CD4-positive, alpha-beta T cell treated with Interleukin-15 for 1 hour (primary cell): Measurements from ENCODE around the gene ITPR1.
"Not testable (repeated sequence)": the region's sequence is repeated elsewhere in the genome, so short reads cannot be mapped to it uniquely, and the experiment has no call there.

Source experiments
- DNase-seq: peaks from one replicate; pipeline ENCODE4 v3.0.0-alpha.2; 2020

Gene ITPR1

GRCh38 chr3:4493014-4493940, at the start of gene ITPR1:
Gene ITPR1 (plus strand): TSS chr3:4493348. CDS start chr3:4516492, 23,144 bp downstream.
- DNase-seq: peak; percentile 99

GRCh38 chr3:4447295-4447999, 45.7 kb upstream of the ITPR1 start:
- DNase-seq: no peak

DNA sequence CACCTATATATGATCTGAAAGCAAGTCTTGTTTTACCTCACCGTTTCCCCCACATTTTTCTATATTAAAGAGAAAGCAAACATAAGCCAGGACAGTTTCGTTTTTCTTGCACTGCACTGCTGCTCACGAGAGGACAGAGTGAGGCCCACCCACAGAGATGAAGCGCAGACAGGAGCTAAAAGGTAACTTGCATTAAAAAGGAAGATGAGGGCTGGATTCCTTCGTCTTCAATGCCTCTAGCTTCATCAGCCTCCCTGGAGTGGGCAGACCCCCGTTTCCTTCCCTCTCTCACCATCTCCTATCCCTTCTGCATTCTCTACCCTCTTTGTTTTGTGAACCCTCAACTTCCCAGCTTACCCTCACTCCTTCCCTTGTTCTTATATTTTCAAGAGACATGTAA, 45.0 kb upstream of the ITPR1 start:
- no peak for DNase-seq

- DNase-seq: no peak
Observed at GRCh38 chr3:4449043-4449805, 43.9 kb upstream of the ITPR1 start.

DNA sequence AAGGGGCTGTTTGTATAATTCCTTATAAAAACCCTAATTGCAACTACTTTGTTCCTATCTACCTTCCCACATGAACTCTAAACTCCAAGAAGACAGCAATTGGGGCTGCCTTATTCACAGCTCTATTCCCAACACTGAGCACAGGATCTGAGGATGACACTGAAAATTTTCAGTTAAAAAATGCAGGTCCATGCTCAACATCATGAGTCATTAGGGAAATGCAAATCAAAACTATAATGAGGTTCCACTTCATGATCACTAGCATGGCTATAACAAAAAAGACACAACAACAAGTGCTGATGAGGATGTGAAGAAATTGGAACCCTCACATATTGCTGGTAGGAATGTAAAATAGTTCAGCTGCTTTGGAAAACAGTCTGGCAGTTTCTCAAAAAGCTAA, 39.0 kb upstream of the ITPR1 start:
- DNase-seq: no peak

GRCh38 chr3:4456780-4457179, 36.4 kb upstream of the ITPR1 start:
- DNase-seq: not testable (repeated sequence)

- no peak for DNase-seq
Observed at GRCh38 chr3:4458961-4459360, 34.2 kb upstream of the ITPR1 start.

- DNase-seq: no peak
Observed at GRCh38 chr3:4460334-4460733, 32.8 kb upstream of the ITPR1 start.

- DNase-seq: no peak
Observed at GRCh38 chr3:4461468-4462090, 31.6 kb upstream of the ITPR1 start.

- no peak for DNase-seq
Observed at GRCh38 chr3:4462369-4463040, 30.6 kb upstream of the ITPR1 start.

DNA sequence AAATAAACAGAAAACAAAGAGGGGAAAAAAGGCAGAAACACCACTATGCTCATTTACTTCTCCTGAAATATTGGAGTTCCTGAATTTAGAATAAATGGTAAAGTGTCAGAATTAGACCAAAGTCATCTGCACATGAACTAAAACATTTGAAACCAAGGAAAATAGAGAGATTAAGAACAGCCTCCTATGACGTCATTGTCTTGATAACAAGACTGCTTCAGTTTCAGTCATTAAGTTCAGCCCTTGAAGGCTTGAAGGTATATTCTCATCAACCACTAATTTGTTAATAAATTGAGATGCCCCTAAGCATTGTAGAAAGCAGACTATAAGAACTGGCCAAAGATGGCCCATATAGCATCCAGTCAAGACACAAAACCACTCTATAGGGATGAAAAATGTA, 28.6 kb upstream of the ITPR1 start:
- no peak for DNase-seq

- DNase-seq: peak; percentile 68
Observed at GRCh38 chr3:4466741-4467521, 26.2 kb upstream of the ITPR1 start, which contains the start of gene SUMF1. Gene SUMF1 (minus strand): TSS chr3:4467269. CDS start chr3:4467245, 24 bp downstream.

GRCh38 chr3:4467522-4467867, 25.7 kb upstream of the ITPR1 start:
- DNase-seq: no peak

DNA sequence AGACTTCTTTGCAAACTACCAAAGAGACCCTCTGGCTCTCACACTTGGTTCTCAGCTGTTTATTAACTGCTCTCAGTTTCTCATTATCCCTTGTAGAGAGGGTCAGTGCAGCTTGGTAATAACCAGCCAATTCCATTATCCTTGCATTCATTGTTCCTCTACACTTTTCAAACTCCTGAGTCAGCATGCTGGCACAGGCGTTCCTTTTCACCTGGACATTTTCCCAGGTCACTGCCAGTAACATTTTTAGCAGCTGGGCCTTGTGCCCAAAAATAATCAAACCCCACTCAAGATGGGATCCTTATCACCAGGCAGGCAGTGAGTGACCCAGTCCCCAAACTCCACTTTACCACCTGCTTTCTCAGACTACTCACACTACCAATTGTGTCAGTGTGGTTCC, 21.2 kb upstream of the ITPR1 start:
- no peak for DNase-seq

DNA sequence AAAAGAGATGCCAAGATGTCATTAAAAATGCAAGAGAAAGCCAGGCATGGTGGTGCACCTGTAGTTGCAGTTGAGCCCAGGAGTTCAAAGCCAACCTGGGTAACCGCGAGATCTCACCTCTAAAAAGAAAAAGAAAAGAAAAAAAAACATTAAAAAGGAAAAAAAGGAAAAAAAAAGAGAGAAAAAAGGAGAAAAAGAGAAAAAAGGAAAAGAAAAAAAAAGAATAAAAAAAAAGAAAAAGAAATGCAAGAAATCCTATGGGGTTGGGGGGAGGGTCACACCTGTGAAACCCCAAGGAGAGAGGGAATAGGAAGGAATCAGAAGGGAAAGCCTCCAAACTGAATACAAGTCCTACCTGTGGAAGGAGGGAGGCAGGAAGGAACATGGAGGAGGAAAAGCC, 20.8 kb upstream of the ITPR1 start:
- no peak for DNase-seq

DNA sequence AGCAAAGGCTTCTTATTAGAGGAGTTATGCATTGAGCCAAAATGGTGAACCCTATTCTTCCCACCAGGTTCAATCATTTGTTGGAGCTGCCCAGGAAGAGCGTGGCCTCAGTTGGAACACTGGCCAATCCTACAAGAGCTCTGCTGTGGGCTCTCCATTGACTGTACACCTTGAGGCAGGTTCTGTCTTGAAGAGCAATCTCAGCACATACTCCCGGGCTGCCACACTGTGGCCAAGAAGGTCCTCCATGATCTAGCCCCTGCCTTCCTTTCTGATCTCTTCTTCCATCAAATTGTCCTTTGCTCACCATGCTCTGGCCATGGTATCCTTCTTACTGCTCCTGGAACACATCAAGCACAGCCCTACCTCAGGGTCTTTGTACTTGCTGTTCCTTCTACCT, 20.4 kb upstream of the ITPR1 start:
- no peak for DNase-seq

DNA sequence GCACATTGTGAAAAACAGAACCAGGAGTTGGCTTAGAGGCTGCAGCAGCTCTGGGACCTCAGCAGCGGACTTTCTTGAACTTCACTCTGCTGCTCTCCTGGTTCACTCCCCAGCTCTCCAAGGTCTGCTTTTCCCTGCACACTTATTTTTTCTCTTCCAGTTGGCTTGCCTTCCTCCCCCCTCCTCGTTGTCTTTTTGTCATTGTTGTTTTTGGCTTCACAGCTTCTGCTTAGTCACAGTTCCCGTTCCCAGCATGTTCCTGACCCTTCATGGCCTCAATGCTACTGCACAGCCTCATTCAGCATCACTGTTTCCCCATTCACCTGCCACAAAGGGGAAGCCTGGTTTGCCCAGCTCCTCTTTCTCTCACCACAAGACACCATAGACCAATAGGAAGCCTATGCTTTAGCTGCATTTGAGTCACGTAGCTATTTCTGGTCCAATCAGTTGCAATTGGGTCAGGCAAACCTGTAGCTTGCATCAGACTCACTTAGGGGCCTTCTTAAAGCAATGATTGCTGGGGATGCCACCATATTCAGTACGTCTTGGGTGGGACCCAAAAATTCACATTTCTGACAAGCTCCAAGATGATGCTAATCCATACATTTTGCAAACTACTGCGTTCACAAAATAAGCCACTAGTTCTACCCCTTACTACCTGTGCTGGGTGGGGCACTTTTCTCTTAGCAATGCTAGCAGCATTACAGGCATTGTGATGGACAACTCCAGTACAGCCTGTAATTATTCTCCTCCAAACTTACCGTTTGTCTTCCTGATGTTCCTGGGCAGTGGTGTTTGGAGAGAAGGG, 18.3 kb upstream of the ITPR1 start:
- peak; percentile 74 for DNase-seq

DNA sequence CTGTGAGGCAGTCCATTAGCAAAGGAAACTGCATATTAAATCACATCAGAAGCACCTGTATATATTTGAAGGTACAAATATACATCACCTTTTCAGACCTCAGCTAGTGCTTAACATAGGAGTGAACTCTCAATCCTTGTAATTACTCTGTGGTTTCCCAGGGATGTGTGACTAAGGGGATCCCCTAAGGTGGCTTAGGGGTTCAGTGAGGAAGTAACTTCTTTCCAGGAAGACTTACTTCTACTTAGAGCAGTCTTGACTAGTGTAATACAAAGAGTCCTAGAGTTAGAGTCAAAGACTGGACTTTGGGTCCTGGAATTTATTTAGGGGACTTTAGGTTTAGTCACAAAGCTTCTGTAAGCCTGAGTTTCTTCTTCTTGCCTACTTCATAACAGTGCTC, 17.3 kb upstream of the ITPR1 start:
- no peak for DNase-seq

- no peak for DNase-seq
Observed at GRCh38 chr3:4476496-4476895, 16.7 kb upstream of the ITPR1 start.

GRCh38 chr3:4478261-4478660, 14.9 kb upstream of the ITPR1 start:
- no peak for DNase-seq

GRCh38 chr3:4491855-4492207, 1.3 kb upstream of the ITPR1 start:
- DNase-seq: no peak
